CD4-positive, alpha-beta T cell treated with Interleukin-2 at 100 ng/mL for 4 hours (primary cell): ENCODE data around the gene GUCD1.

Experiments used
- DNase-seq: peaks from one replicate; pipeline ENCODE4 v3.0.0-alpha.2; 2020; ENCODE audit warnings: low spot score

Gene GUCD1

DNA sequence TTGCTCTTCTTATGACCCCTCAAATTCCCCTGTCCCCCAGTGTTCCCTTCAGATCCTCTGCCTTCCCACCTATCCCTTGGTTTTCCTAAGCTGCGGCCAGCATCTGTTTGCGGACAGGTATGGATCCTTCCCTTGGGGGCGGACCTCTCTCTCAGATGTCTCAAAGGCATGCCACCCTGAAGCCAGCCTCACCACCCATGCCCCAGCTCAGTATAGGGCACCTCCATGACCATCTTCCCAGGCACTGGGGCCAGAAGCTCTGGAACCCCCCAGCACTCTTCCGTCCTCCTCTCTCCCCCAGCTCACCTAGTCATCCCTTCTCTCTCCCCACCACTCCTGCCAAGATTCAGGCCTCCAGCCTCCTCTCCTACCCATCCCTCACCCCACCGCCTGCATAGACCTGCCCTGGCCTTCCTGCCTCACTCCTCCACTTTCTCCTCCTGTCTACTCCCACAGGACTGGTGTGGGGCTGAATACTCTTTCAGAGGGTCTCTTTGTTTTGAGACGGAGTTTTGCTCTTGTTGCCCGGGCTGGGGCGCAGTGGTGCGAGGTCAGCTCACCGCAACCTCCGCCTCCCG lies 35.7 kb upstream of the GUCD1 start:
- DNase-seq = no peak

DNA sequence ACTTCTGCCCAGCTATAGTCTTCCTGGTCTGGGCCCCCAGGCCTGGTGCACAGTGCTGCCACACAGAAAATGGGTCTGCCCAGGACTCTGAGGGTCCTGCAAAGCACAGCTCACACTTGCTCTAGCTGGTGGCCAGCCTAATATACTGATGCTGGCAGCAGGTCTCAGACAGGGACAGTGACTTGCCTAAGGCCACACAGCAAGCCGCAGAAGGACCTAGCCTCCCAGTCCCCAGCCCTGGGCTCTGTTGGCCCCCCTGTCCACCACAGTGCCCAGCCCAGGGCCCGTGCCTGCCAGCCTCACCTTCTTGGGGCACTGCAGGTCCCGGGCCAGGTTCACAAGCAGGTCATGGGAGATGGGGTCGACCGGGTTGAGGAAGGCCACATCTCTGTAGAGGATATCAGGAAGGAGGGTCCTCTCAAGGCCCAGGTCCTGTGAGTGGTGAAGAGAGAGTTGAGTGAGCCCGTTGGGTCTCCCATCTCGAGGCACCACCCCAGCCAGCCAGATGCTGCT lies 34.6 kb upstream of the GUCD1 start:
- no peak for DNase-seq

DNA sequence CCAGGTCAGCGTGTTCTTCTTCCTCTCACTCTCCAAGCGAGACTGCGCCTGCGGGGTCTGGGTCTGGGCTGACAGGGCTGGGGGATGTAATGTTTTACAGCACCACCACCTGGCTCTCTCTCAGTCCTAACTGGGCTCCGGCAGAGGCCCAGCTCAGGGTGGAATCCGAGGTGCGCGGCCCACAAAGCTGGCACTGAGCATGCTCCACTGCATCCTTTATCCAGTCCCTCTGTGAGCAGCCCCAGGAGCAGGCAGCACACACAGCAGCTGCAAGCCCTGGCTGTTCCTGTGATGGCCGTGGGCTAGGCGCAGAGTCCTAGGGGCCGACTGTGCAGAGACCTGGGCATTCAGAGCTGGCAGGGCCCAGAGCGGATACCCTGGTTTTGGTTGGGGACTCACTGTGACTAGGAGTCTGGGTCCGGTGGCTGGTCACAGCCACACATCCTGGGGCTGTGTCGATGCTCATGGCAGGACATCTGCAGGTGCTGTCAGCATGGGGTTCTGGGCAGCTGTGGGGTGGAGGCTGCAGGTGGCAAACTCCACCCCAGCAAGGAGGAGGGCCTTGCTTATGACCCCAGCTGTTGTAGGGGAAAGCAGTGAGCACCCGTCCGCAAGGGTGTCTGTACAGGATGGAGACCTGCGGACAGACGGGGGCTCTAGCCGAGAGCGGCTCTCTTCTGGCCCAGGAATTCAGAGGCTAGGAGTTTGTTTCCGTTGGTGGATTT lies 34.0 kb upstream of the GUCD1 start:
- DNase-seq = no peak

DNA sequence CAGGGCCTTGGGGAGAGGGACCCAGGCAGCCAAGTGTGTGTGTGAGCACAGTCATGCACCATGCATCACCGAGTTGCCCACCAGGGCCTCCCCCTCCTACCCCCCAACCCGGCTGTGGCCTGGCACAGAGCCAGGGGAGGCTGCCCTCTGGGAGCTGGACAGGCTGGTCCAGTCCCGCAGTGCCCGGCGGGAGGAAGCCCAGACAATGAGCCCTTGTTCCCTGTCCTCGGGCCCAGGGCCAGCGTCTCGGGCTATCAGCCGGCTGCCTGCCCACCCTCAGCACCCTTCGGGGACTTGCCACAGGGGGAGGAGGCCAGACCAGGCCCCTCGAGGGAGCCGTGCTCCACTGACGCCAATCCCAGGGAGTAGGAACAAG lies 33.4 kb upstream of the GUCD1 start:
- no peak for DNase-seq

DNA sequence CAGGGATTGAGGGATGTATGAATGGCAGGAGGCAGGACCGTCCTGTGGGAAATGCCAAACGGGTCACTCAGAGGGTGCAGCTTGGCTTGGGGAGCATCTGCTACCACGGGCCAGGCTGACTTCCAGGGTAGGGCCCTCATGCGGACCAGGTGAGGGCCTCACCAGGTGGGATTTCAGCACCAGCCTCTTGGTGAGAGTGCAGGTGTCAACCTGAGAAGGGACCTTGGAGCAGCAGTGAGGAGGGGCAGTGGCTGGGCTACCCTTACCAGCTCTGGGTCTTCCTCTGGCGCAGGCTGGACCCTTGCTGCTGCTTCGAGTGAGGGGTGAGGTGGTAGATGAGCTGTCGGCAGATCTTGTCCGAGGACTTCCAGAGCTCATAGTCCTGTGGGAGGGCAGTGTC lies 33.0 kb upstream of the GUCD1 start:
- DNase-seq = no peak

DNA sequence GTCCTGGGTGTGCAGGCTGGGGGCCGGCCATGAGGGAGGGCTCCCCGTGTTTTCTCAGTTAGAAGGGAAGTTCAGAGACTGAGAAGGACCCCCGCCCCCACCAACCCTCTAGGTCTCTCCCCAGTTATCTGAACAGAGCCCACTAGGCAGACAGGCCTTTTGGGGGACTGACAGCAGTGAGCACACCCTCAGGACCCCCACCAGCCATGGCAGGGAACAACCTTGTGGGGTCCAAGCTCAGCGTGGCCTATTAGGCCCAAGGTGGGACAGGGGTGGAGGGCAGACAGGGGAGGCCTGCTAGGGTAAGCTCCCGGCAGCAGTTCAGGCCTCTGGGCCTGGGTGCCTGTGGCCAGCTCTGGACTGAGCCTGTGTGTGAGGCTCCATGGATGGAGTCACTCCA lies 32.3 kb upstream of the GUCD1 start:
- DNase-seq = no peak

DNA sequence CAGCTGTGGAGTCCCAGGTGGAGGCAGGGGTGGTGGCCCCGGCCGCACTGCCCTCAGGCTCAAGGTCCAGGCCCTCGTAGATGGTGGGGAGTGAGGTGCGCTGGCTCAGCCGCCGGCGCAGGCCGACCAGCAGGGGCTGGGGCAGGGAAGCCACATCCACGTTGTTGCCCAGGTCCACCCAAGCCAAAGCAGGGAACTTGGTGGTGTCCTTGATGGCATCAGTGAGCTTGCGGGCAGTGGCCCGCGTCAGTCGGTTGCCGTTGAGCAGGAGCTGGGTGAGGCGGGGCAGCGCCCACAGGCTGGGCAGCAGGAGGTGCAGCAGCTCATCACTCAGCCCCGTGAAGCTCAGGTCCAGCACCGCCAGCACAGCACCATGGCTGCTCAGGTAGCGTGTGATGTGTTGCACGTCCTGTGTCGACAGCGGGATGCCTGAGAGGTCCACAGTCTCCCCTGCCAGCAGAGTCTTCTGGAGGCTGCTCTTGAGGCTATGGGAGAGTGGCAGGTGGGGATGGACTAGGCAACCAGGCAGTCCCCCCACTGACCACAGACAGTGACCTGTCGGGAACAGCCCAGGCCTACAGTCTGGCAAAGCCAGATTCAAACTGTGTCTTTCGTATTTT lies 31.1 kb upstream of the GUCD1 start:
- no peak for DNase-seq

DNA sequence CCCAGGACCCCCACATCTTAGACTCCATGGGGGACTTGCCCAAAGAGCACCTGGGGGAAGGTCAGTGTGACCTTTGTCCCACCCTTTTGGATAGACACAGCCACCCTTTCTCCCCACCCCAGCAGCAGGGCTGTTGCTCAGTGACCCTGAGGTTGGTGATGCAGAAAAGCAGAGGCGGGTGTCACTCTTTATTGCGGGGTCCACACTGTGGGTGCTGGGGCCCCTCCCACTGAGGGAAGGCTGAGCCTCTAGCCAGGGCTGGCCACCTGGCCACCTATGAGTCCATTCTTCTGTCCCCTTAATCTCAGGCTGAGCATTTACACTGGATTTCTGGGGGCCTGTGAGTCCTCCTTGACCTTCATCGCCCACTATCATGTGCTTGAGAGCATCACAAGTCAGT lies 30.5 kb upstream of the GUCD1 start:
- DNase-seq = no peak

DNA sequence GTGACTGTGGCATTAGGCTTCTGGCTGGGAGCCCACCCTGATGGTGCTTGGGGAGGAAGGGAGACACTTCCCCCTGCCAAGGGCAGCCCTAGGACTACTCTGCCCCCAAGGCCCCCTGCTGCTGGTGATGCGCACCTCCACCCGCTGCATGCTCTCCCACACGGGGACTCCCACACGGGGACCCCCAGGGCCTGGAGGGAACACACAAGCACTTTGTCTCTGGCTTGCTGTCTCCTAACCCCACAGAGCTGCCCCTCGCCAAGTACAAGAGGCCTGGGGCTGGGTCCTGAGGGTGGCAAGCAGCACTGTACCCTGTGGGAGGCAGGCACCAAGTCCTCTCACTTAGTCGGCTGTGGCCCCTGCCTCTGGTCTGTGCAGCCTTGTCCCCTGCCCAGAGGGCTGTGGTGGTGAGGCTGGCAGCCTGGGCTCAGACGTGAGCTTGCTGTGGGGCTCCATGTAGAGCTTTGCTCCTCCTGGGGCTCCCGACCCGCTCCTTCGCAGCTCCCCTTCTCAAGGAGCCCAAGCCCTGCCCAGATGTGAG lies 30.0 kb upstream of the GUCD1 start:
- no peak for DNase-seq

DNA sequence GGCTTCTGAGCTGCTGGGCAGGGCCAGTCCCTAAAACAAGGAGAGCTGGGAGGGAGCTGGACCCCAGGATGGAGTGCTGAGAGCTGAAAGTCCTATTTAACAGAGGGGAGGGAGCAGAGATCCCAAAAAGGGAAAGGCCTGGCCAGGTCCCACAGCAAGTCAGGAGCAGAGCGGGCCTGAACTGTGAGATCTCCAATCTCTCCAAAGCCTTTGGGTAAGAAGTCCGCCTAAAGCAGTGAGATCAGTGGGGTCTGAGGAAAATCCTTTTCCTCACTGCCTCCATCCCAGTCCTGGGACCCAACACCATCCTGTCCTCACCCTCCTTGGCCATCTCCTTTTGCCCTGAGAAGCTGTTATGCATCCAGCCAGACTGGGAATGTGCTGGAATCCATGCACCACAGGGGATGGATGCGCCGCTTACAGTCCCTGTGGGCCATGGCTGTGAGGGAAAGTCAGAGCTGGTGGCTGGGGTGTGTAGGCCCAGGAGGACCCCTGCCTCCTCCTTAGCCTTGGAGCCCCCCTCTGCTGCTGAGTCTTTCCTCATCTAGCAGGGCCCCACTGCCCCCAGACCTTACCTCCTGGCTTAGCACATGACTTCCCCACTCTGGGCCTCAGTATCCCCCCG lies 29.3 kb upstream of the GUCD1 start:
- DNase-seq = no peak

DNA sequence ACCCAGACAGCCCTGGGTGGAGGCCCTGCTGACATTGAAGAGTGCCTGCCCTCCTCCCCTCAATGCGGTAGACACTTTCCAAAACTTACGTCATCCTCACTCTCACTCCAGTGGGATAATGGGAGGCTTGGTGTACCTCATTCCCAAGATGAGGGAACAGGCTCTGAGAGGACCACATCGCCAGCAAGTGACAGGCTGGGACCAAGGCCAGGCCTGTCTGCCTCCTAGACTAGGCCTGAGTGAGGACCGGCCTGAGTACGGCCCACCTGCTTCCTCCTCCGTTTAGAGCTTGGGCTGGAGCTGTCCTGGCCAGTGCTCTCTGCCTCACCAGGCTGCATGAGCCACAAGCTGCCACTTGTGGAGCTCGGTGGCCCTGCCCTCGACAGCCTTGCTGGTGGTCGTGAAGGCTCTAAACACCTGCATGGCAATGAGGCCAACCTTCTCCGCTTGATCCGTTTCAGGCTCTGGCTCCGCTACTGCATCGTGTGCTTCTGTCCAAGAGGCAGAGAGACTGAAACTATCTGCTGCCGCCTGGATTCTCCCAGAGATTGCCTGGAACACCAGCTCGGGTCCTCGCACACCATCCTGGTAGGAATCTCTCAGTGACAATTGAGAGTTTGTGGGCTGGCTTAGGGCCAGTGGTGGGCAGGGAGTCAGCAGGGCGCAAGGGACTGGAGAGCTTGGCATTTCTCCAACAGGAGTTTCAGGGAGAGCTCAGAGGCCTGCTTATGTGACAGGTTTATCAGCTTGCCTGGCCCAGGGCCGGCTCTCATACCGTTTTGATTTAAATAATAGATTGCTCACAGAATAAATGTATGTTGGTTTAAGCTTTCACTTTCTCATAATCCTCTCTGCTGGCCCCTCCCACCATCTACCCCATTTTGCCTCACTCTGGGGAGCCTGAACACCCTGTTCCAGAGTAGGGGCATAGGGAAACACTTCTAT lies 28.6 kb upstream of the GUCD1 start:
- DNase-seq = no peak

DNA sequence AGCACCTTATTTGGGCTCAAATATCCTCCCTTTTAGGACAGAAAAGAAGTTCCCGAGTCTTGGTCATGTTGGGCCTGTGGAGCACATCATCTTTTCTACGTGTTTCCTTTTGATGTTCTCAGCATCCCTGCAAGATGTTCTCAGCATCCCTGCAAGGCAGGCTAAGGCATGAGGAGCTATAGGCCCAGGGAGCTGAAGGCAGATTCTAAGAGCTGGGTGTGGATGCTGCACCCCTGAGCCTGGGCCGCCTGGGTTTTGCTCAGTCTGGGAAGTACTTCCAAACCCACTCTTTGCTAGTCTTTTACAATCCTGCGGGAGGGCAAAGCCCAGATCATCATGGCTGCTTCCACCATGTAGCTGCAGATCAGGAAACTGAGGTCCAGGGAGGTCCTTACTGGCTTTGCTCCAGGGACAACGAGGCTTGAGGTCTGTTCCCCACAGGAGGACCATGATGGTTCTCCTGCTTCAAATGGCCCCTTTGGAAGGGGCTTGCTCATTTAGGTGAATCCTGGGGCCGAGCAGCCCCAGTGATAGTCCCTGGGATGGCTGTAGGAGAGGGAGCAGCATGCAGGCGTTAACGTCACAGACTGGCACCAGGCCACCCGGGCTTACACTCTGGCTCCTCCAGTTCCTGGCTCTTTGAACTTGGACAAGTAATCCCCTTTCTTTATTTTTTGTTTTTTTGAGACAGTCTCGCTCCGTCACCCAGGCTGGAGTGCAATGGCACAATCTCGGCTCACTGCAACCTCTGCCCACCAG lies 27.3 kb upstream of the GUCD1 start:
- DNase-seq = no peak

DNA sequence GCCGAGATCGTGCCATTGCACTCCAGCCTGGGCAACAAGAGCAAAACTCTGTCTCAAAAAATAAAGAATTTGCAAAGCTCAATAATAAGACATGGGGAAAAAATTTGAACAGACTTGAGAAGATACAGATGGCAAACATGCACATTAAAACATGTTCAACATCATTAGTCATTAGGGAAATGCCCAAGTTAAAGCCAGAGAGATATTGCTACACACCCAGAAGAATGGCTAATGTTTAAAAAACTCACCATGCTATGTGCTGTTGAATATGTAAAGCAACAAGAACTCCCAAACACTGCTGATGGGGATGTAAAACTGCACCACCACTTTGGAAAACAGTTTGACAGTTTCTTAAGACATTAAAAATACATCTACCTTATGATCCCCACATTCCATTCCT lies 25.3 kb upstream of the GUCD1 start:
- DNase-seq = no peak

DNA sequence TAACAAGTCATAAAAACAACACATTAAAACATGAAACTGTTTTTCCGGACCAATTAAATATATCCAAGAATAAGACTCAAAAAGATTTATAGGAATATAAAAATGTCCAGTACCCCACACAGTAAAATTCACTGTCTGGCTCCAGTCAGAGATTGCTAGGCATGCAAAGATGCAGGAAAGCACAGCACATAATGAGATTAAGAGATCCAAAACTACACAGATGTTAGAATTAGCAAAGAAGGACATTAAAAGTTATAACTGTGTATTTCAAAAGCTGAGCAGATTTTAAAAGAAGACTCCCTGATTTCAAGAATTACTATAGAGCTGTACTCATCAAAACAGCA lies 24.3 kb upstream of the GUCD1 start:
- DNase-seq = no peak

DNA sequence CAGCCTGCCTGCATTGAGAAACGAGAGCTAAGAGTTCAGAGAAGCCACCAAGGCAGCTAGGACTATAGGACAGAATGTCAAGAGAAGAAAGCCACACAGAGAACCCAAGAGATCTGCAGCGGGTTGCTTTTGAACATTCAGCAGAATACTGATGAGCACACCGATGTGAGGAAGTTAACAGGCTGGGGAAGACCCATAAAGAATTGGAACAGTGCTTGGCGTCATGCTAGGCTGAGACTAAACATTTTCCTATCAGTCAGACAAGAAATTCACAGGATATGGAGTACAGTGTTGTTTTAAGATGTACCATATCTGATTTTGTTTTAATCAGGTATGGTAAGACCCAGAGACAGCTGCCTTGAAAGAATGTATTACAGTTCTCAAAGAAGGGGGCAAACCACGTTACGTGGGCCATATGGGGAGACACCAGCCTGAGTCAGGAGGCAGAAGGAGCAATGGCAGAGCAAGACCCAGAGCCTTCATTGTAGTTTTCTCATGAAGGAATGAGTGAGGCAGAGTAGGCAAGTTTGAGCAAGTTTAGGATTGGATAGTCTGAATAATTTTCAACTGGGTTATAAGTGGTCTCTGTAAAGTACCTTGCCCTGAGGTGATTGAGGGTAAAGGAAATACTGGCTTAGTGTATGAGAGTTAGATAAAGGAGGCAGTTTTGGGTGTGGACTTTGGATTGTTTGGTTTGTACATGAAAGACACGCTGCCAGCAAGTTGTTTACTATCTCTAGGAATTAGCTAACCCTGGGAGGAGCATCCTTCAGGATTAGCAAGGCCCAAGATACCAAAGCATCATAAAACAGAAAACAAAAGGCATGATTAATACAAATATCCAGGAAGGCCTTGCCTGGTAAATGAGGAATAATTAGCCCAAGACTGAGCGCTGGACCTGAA lies 23.7 kb upstream of the GUCD1 start:
- no peak for DNase-seq

DNA sequence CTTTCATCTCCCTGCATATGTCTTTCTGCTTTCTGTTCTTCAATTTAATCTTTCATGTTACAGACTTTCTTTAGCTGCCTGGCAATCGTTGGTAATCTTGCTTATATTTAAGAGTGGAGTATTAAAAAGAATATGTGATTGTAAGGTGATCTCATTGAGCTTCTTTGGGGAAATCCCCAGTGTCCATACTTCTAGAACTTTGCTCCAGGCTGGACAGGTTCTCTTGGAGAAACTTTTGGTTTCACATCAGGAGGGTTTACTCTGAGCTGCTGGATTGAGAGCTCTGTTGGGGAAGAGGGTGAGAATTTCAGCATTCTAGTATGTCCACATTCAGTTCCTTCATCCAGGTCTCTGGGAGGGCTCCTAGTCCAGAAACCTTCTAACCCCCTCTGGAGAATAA lies 21.8 kb upstream of the GUCD1 start:
- DNase-seq = no peak

DNA sequence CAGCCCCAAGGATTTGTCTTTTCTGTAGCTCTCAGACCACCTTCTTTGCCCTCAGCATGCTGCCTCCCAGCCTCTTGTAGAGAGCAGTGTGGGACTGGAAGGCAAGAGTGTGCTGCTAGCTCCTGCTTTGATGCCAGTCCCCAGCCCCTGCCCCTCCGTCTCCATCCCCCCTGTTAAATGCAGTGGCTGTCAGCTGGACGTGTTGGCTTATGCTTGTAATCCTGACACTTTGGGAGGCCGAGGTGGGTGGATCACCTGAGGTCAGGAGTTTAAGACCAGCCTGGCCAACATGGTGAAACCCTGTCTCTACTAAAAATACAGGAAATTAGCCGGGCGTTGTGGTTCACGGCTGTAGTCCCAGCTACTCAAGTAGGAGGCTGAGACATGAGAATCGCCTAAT lies 16.3 kb upstream of the GUCD1 start:
- no peak for DNase-seq

DNA sequence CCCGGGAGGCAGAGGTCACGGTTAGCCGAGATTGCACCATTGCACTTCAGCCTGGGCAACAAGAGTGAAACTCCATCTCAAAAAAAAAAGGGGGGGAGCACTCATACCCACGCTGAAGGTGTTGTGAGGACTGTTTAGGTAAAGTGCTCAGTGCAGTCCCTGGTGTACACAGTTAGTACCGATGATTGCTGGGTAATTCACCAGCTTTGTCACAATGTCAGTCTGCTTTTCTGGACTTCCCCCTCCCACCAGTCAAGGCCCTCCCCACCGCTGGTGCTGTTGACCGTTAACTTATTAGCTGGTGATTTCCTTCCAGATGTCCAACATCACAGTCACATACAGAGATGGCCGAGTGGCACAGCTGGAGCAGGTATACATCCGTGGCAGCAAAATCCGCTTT lies 12.7 kb upstream of the GUCD1 start:
- no peak for DNase-seq

DNA sequence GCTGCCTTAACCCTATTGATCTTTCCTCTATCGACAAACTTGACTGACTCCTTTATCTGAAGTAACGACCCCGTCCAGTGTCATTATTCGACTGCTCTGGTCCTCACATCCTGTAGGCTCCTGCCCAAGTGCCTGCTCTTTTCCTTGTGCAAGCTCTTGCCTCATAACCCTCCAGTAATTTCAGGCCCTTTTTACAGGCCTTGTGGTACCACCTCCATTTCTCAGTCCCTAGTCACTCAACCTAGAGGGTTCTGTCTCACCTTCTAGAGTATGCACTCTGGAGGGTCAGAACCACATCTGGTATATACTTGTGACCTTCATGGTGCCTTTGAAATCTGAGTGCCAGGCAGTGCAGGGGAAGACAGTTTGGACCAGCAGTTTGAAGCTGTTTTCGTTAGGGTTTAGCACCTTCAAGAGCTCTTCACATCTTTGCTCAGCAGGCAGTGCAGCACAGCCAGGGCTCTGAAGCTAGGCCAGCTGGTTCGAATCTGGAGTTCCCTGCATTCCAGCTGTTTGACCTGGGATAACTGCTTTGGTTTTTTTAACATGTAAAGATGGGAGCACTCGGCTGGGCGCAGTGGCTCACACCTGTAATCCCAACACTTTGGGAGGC lies 12.1 kb upstream of the GUCD1 start:
- no peak for DNase-seq

DNA sequence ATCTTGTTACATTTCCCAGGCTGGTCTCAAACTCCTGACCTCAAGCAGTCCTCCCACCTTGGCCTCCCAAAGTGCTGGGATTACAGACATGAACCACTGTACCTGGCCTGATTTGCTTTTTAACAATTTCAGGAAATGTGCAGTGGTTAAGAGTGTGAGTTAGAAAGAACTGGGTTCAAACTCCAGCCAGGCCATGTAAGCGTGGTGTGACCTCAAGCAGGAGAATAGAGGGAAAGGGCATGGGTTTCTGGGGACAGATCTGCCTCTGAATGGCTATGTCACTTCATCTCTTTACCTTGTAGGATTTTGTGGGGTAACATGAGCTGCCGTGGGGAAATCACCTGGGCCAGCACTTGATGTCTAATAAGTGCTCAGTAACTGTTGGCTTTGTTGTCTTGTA lies 10.1 kb upstream of the GUCD1 start:
- DNase-seq = no peak
